ENCODE results near the gene RHOT2.

- TF ChIP-seq CTCF (IDR thresholded peaks at IDR 0.05; ENCODE audit: insufficient read depth, low read depth, low read length) (peak; percentile 19), EZH2 (IDR thresholded peaks at IDR 0.05; ENCODE audit: insufficient read depth, low read length) (no peak)
Observed at GRCh38 chr16:685967-686366, 18.0 kb downstream of the RHOT2 start.
